Upper lobe of right lung (tissue), 1 donor: ENCODE results near the gene NT5DC3. TPM values are rescaled to one million over a fixed set of nuclear protein-coding genes. Genes with fewer than 3 reads are reported as not detected.

Experiments
- ATAC-seq: fragments of 200-7000 bp; cut with Tn5 transposase; one replicate; pipeline ENCODE4 v1.9.1; 2020; ENCODE audit warnings: mild to moderate bottlenecking, moderate library complexity
- DNase-seq: peaks from one replicate; pipeline ENCODE4 v3.0.0-alpha.2; 2020
- H3K27ac ChIP-seq: fragments of 200-600 bp; one replicate; pipeline ENCODE4 v1.8.0; 2022
- H3K27me3 ChIP-seq: fragments of 200-600 bp; one replicate; pipeline ENCODE4 v1.8.0; 2022; ENCODE audit warnings: mild to moderate bottlenecking
- H3K36me3 ChIP-seq: fragments of 200-600 bp; one replicate; pipeline ENCODE4 v1.8.0; 2022
- H3K4me1 ChIP-seq: fragments of 200-600 bp; one replicate; pipeline ENCODE4 v1.8.0; 2022
- H3K4me3 ChIP-seq: fragments of 200-600 bp; one replicate; pipeline ENCODE4 v1.8.0; 2022; ENCODE audit warnings: mild to moderate bottlenecking
- H3K9me3 ChIP-seq: fragments of 200-600 bp; one replicate; pipeline ENCODE4 v1.8.0; 2022
- CTCF ChIP-seq: fragments of 200-600 bp; IDR thresholded peaks from one replicate; pipeline ENCODE4 v1.8.0; 2022; ENCODE audit warnings: antibody characterized with exemption
- intact Hi-C: fragments of 100-400 bp; cut with DNase I; formaldehyde crosslinking; loops from one replicate; pipeline ENCODE4 v1.11.0; 2022
- total RNA-seq: library from RNA; stranded (reverse); fragmentation: NEBNext Ultra II Directional; extraction: Animal tissue kit (Norgen Biotek cat#: 25700); gene quantifications from one replicate; pipeline ENCODE4 v1.2.1, GENCODE V29; 2021
- donor health status: DM: no; HTN: yes; CAD: no; lungs with severe emphysema.

Gene NT5DC3
- total RNA-seq, 1 donor from 2014 or later: 6.5 TPM

GRCh38 chr12:103805655-103806360, 35.2 kb downstream of the NT5DC3 start:
- intact Hi-C loops: no loop called here
- no peak for TF ChIP-seq CTCF
- peaks cover 21% of the 10 kb centered on the region for H3K4me1 ChIP-seq
- DNase-seq (no peak), ATAC-seq (no peak)
- H3K27ac ChIP-seq: no peak overlapping the region
- H3K27me3 ChIP-seq: no peaks in the 10 kb centered on the region
- no peaks in the 10 kb centered on the region for H3K9me3 ChIP-seq
- H3K36me3 ChIP-seq: no peaks in the 10 kb centered on the region
- H3K4me3 ChIP-seq: no peak overlapping the region

GRCh38 chr12:103803847-103804246, 37.2 kb downstream of the NT5DC3 start:
- no peak overlapping the region for H3K4me3 ChIP-seq
- peaks cover 39% of the 10 kb centered on the region for H3K4me1 ChIP-seq
- no peak overlapping the region for H3K27ac ChIP-seq
- H3K9me3 ChIP-seq: no peaks in the 10 kb centered on the region
- no peaks in the 10 kb centered on the region for H3K36me3 ChIP-seq
- DNase-seq (no peak), ATAC-seq (no peak)
- intact Hi-C loops: no loop called here
- no peaks in the 10 kb centered on the region for H3K27me3 ChIP-seq
- TF ChIP-seq CTCF: no peak

- Histone ChIP-seq H3K4me3 (no peak overlapping the region), H3K27ac (no peak overlapping the region), H3K36me3 (no peaks in the 10 kb centered on the region), H3K4me1 (peaks cover 39% of the 10 kb centered on the region), H3K27me3 (no peaks in the 10 kb centered on the region), H3K9me3 (no peaks in the 10 kb centered on the region)
- ATAC-seq (no peak), DNase-seq (no peak)
- intact Hi-C loops: no loop called here
- no peak for TF ChIP-seq CTCF
These were observed 38.5 kb downstream of the NT5DC3 start for GRCh38 chr12:103802586-103802886.

- no peak for ATAC-seq
These were observed 39.1 kb downstream of the NT5DC3 start for GRCh38 chr12:103801709-103802585.

More at GRCh38 chr12:103801709-103802585, 39.1 kb downstream of the NT5DC3 start:
- DNase-seq: no peak
- Histone ChIP-seq H3K36me3 (no peaks in the 10 kb centered on the region), H3K27ac (no peak overlapping the region), H3K27me3 (no peaks in the 10 kb centered on the region), H3K4me3 (no peak overlapping the region), H3K4me1 (peaks cover 39% of the 10 kb centered on the region), H3K9me3 (no peaks in the 10 kb centered on the region)
- intact Hi-C loops: no loop called here
- no peak for TF ChIP-seq CTCF
